SK-N-SH (cell line): ENCODE measurements around the gene ETV6. TPM values are rescaled to one million over a fixed set of nuclear protein-coding genes. Genes with fewer than 3 reads are reported as not detected.

ENCODE experiments used
- CTCF ChIA-PET: fragments of 300-600, 350-600 bp; formaldehyde crosslinking; extraction: SDS; loops from one replicate; lab custom pipeline; 2021; lab: Yijun Ruan, JAX
- POLR2A ChIA-PET: fragments of 350-600 bp; sonication (Branson Sonifier 250); formaldehyde crosslinking; extraction: SDS; loops from one replicate; lab custom pipeline; 2020; ENCODE audit warnings: antibody characterized with exemption, inconsistent platforms; lab: Yijun Ruan, JAX
- DNase-seq: peaks from one replicate; pipeline ENCODE4 v3.0.0; 2012
- H2AFZ ChIP-seq: fragments of 200-600 bp; sonication (generic); 2 replicates; pipeline ENCODE4 v1.8.1; 2016; ENCODE audit warnings: antibody characterized with exemption, mild to moderate bottlenecking, low read depth
- H3F3A ChIP-seq: fragments of 200-600 bp; sonication (generic); replicated peaks from 2 replicates; pipeline ENCODE3; 2016; ENCODE audit warnings: antibody characterized with exemption, mild to moderate bottlenecking; ENCODE audit not compliant: insufficient read depth
- H3K27ac ChIP-seq, 2 experiments: fragments of 200-500 bp in 1 of 2; fragments of 200-600 bp in 1 of 2; sonication (Bioruptor generic) in 1 of 2; sonication (generic), shearing (Covaris generic) in 1 of 2; 2 replicates each; pipeline versions ENCODE4 v1.5.1 to v1.6.1; 2014 to 2016; ENCODE audit warnings: low read depth in 2 of 2, inconsistent platforms in 1 of 2, low read length in 1 of 2, mild to moderate bottlenecking in 1 of 2, mixed read lengths in 1 of 2
- H3K27me3 ChIP-seq: fragments of 200-600 bp; sonication (generic), shearing (Covaris generic); 2 replicates; pipeline ENCODE4 v1.6.1; 2016; ENCODE audit warnings: mixed run types; ENCODE audit not compliant: insufficient read depth
- H3K36me3 ChIP-seq, 2 experiments: fragments of 200-500 bp in 1 of 2; fragments of 200-600 bp in 1 of 2; sonication (Bioruptor generic) in 1 of 2; sonication (generic) in 1 of 2; replicated peaks in 1 of 2; 2 replicates each; pipeline versions ENCODE3 to v1.5.1; 2014 to 2016; ENCODE audit warnings: low read length in 1 of 2, mild to moderate bottlenecking in 1 of 2; ENCODE audit not compliant: insufficient read depth in 2 of 2, control insufficient read depth in 1 of 2
- H3K4me1 ChIP-seq, 2 experiments: fragments of 200-500 bp in 1 of 2; fragments of 200-600 bp in 1 of 2; sonication (Bioruptor generic) in 1 of 2; sonication (generic), shearing (Covaris generic) in 1 of 2; 2 replicates each; pipeline versions ENCODE4 v1.5.1 to v1.6.1; 2014 to 2016; ENCODE audit warnings: low read depth in 1 of 2, low read length in 1 of 2, mixed run types in 1 of 2; ENCODE audit not compliant: insufficient read depth in 2 of 2, control insufficient read depth in 1 of 2
- H3K4me2 ChIP-seq: fragments of 200-600 bp; sonication (generic), shearing (Covaris generic); 2 replicates; pipeline ENCODE4 v1.6.1; 2017; ENCODE audit warnings: mixed run types
- H3K4me3 ChIP-seq, 2 experiments: fragments of 200-500 bp in 1 of 2; fragments of 200-600 bp in 1 of 2; sonication (Bioruptor generic) in 1 of 2; sonication (generic), shearing (Covaris generic) in 1 of 2; 2 replicates each; pipeline versions ENCODE4 v1.5.1 to v1.8.1; 2014 to 2016; ENCODE audit warnings: low read depth in 2 of 2, inconsistent platforms in 1 of 2, low read length in 1 of 2, mild to moderate bottlenecking in 1 of 2, mixed read lengths in 1 of 2, moderate library complexity in 1 of 2
- H3K79me2 ChIP-seq: fragments of 200-600 bp; sonication (generic); 2 replicates; pipeline ENCODE4 v1.8.1; 2017; ENCODE audit warnings: mild to moderate bottlenecking; ENCODE audit not compliant: insufficient read depth
- H3K9ac ChIP-seq: fragments of 200-600 bp; sonication (generic); 2 replicates; pipeline ENCODE4 v1.6.1; 2017; ENCODE audit warnings: mixed run types
- H3K9me2 ChIP-seq: fragments of 200-600 bp; sonication (generic); 2 replicates; pipeline ENCODE4 v1.6.1; 2017; ENCODE audit warnings: mixed run types
- H3K9me3 ChIP-seq: fragments of 200-600 bp; sonication (generic); 2 replicates; pipeline ENCODE4 v1.6.1; 2017; ENCODE audit warnings: mixed run types, mild to moderate bottlenecking, moderate library complexity
- H4K20me1 ChIP-seq: fragments of 200-600 bp; sonication (generic); 2 replicates; pipeline ENCODE4 v1.6.1; 2017; ENCODE audit warnings: mild to moderate bottlenecking, mixed run types; ENCODE audit not compliant: insufficient read depth
- CHD2 ChIP-seq: fragments of 150-350 bp; IDR thresholded peaks from 2 replicates; pipeline ENCODE4 v1.6.1; 2018; ENCODE audit warnings: low read length; ENCODE audit not compliant: partially characterized antibody
- CTCF ChIP-seq: fragments of 200-600 bp; sonication (generic); IDR thresholded peaks from 2 replicates; pipeline ENCODE4 v1.6.1; 2017; ENCODE audit warnings: antibody characterized with exemption, mild to moderate bottlenecking, moderate library complexity
- ELF1 ChIP-seq: IDR thresholded peaks from 2 replicates; pipeline ENCODE4 v1.4.0; 2012
- EP300 ChIP-seq, 2 experiments: IDR thresholded peaks; 2 replicates each; pipeline versions ENCODE4 v1.4.0 to v1.6.1; 2012; ENCODE audit warnings: borderline replicate concordance in 1 of 2, low read depth in 1 of 2, low read length in 1 of 2
- EZH2phosphoT487 ChIP-seq: fragments of 200-600 bp; sonication (generic); IDR thresholded peaks from 2 replicates; pipeline ENCODE4 v1.6.1; 2017; ENCODE audit warnings: low read depth, mixed run types, mild to moderate bottlenecking, antibody characterized with exemption, moderate library complexity, borderline replicate concordance
- FOSL2 ChIP-seq: IDR thresholded peaks from 2 replicates; pipeline ENCODE4 v1.4.0; 2012; ENCODE audit warnings: low read depth, mild to moderate bottlenecking, moderate library complexity, borderline replicate concordance
- FOXJ3 ChIP-seq: sonication (generic); formaldehyde crosslinking; IDR thresholded peaks from 2 replicates; pipeline ENCODE4 v1.5.1; 2020; ENCODE audit warnings: mild to moderate bottlenecking, missing genetic modification reagents
- FOXM1 ChIP-seq: IDR thresholded peaks from 2 replicates; pipeline ENCODE4 v1.4.0; 2012; ENCODE audit warnings: low read depth, mild to moderate bottlenecking
- GABPA ChIP-seq: IDR thresholded peaks from 2 replicates; pipeline ENCODE4 v1.4.0; 2012; ENCODE audit warnings: low read depth, mild to moderate bottlenecking
- GATA2 ChIP-seq: sonication (generic); formaldehyde crosslinking; IDR thresholded peaks from 2 replicates; pipeline ENCODE4 v1.5.0; 2020; ENCODE audit warnings: mild to moderate bottlenecking, missing genetic modification reagents
- JUND ChIP-seq: IDR thresholded peaks from 2 replicates; pipeline ENCODE4 v1.4.0; 2012
- MXI1 ChIP-seq: IDR thresholded peaks from 2 replicates; pipeline ENCODE4 v1.6.1; 2012; ENCODE audit warnings: mild to moderate bottlenecking, low read depth, low read length, improper control_type of control experiment
- NFIC ChIP-seq: IDR thresholded peaks from 2 replicates; pipeline ENCODE4 v1.4.0; 2012; ENCODE audit warnings: borderline replicate concordance
- NRF1 ChIP-seq: IDR thresholded peaks from 2 replicates; pipeline ENCODE4 v1.6.1; 2012; ENCODE audit warnings: low read depth, mild to moderate bottlenecking, low read length
- PBX3 ChIP-seq: IDR thresholded peaks from 2 replicates; pipeline ENCODE4; 2012
- POLR2AphosphoS5 ChIP-seq: IDR thresholded peaks from 2 replicates; pipeline ENCODE4 v1.6.1; 2012; ENCODE audit warnings: low read depth, low read length
- RAD21 ChIP-seq: IDR thresholded peaks from 2 replicates; pipeline ENCODE4 v1.6.1; 2012; ENCODE audit warnings: mild to moderate bottlenecking, low read length
- RFX5 ChIP-seq: IDR thresholded peaks from 2 replicates; pipeline ENCODE4 v1.6.1; 2012; ENCODE audit warnings: mild to moderate bottlenecking, improper control_type of control experiment, low read length
- RXRA ChIP-seq: IDR thresholded peaks from 2 replicates; pipeline ENCODE4 v1.4.0; 2012; ENCODE audit warnings: low read depth, mild to moderate bottlenecking, borderline replicate concordance
- SIN3A ChIP-seq: IDR thresholded peaks from 2 replicates; pipeline ENCODE4 v1.6.1; 2012; ENCODE audit warnings: low read depth, mild to moderate bottlenecking, low read length, moderate library complexity, borderline replicate concordance
- SMC3 ChIP-seq: IDR thresholded peaks from 2 replicates; pipeline ENCODE4 v1.6.1; 2012; ENCODE audit warnings: low read depth, low read length, improper control_type of control experiment
- TCF12 ChIP-seq: IDR thresholded peaks from 2 replicates; pipeline ENCODE4 v1.4.0; 2012
- TEAD4 ChIP-seq: IDR thresholded peaks from 2 replicates; pipeline ENCODE4 v1.4.0; 2012; ENCODE audit warnings: mild to moderate bottlenecking, borderline replicate concordance; ENCODE audit not compliant: insufficient read depth
- YY1 ChIP-seq: IDR thresholded peaks from 2 replicates; pipeline ENCODE4 v1.4.0; 2012; ENCODE audit warnings: low read depth, mild to moderate bottlenecking
- ZBTB33 ChIP-seq: IDR thresholded peaks from 2 replicates; pipeline ENCODE4 v1.4.0; 2012; ENCODE audit warnings: low read depth, borderline replicate concordance
- WGBS: methylation state at CpG from one replicate; pipeline ENCODE4 v1.1.6; 2017; ENCODE audit warnings: low lambda C conversion rate; 5-methylcytosine and 5-hydroxymethylcytosine counted together
- polyA plus RNA-seq, 3 experiments: library from polyadenylated mRNA; depleted of rRNA; stranded (reverse); fragments of >200 nt; gene quantifications; 2 replicates each; pipeline ENCODE4 v1.2.3, GENCODE V29; 2012
- TF ChIP-seq, protein P1 (sequence below): IDR thresholded peaks from 2 replicates; pipeline ENCODE4 v1.4.0; 2012; ENCODE audit warnings: low read depth
- TF ChIP-seq, protein P2 (sequence below): fragments of 150-350 bp; IDR thresholded peaks from 2 replicates; pipeline ENCODE4 v1.6.1; 2017; ENCODE audit warnings: antibody characterized with exemption, low read length, low read depth, borderline replicate concordance

The ETV6 gene
- polyA plus RNA-seq, 1 of the 3 experiments (the other 2 are of a cell fraction): 4.0 TPM

GRCh38 chr12:11719678-11720099 lies 70.2 kb downstream of the ETV6 start:
- Histone ChIP-seq H3K9ac (peak overlapping the region; percentile 64), H3K4me1 (peaks cover 45 to 46% of the 10 kb centered on the region in 2 experiments), H3K4me3 (peak overlapping the region in 1 of 2 experiments; percentile 18; a peak in 1 of 4 replicates)
- POLR2A ChIA-PET: interaction anchor here (1.6 kb wide), 1 partner anchor 12 kb away, joined by 4 read pairs; no protein-coding TSS in a partner anchor
- TF ChIP-seq FOXM1 (peak; percentile 58; the same call in 1 of the 2 replicates), RFX5 (no peak), NRF1 (no peak), SMC3 (no peak), TCF12 (peak; percentile 83), ZBTB33 (no peak), NFIC (peak; percentile 62; the same call in 1 of the 2 replicates), CTCF (no peak), GABPA (peak; percentile 33; the same call in 1 of the 2 replicates), FOXJ3 (no peak), TEAD4 (0 out of 2 replicates have a peak, but pooled peaks have one; percentile 54), GATA2 (CRISPR knock-in tag) (no peak), YY1 (no peak; the same call in 1 of the 2 replicates), EP300 (IDR thresholded peaks at IDR 0.05; ENCODE audit: borderline replicate concordance in 1 of 2, low read depth in 1 of 2, low read length in 1 of 2) (peak in 1 of 2 experiments; percentile 84; a peak in 2 of 4 replicates), SIN3A (no peak), JUND (peak; percentile 82), RXRA (peak; percentile 72; the same call in 1 of the 2 replicates), EZH2phosphoT487 (no peak), MXI1 (no peak), PBX3 (peak; percentile 69), RAD21 (no peak), ELF1 (peak; percentile 66; the same call in 1 of the 2 replicates), POLR2AphosphoS5 (peak; percentile 16; the same call in 1 of the 2 replicates), FOSL2 (peak; percentile 93), CHD2 (peak; percentile 39)
- TF ChIP-seq, protein P1, sequence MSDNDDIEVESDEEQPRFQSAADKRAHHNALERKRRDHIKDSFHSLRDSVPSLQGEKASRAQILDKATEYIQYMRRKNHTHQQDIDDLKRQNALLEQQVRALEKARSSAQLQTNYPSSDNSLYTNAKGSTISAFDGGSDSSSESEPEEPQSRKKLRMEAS: peak; percentile 81; the same call in 1 of the 2 replicates
- TF ChIP-seq, protein P2, sequence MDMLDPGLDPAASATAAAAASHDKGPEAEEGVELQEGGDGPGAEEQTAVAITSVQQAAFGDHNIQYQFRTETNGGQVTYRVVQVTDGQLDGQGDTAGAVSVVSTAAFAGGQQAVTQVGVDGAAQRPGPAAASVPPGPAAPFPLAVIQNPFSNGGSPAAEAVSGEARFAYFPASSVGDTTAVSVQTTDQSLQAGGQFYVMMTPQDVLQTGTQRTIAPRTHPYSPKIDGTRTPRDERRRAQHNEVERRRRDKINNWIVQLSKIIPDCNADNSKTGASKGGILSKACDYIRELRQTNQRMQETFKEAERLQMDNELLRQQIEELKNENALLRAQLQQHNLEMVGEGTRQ: no peak
- TF ChIP-seq, all 33 proteins: peak for 14
- Histone ChIP-seq H3F3A (peaks cover 24% of the 10 kb centered on the region), H3K4me2 (peak overlapping the region; percentile 69), H3K9me2 (no peaks in the 10 kb centered on the region), H3K9me3 (no peaks in the 10 kb centered on the region), H3K27me3 (no peaks in the 10 kb centered on the region), H3K79me2 (peaks cover 74% of the 10 kb centered on the region), H3K36me3 (no peaks in the 10 kb centered on the region), H3K27ac (peak overlapping the region; percentile 95 to 99), H2AFZ (no peak overlapping the region), H4K20me1 (no peaks in the 10 kb centered on the region)
- CTCF ChIA-PET: interaction anchor here (1.2 to 1.6 kb wide), 3 partner anchors 11 to 313 kb away, joined by 3 to 6 read pairs (median 4); no protein-coding TSS in a partner anchor
- peak; percentile 58 for DNase-seq
- 15% methylated on average over 10 of the region's 10 CpGs for WGBS
